HCT116 (cell line): ENCODE measurements around the gene KDM7A. TPM values are rescaled to one million over a fixed set of nuclear protein-coding genes. Genes with fewer than 3 reads are reported as not detected.

ENCODE experiments used
- ATAC-seq: fragments of 200-7000 bp; cut with Tn5 transposase; 2 replicates; pipeline ENCODE4 v1.9.1; 2020; ENCODE audit warnings: mild to moderate bottlenecking, moderate library complexity
- BruUV-seq: library from RNA; stranded (reverse); fragments of 400-500 nt; replicated peaks from 2 replicates; lab custom pipeline; 2021; lab: Mats Ljungman, UMichigan
- CTCF ChIA-PET: fragments of 300-600 bp; sonication (Branson Sonifier 250); formaldehyde crosslinking; loops from one replicate; lab custom pipeline; 2021; ENCODE audit warnings: antibody characterized with exemption; lab: Charles Lee
- POLR2A ChIA-PET: fragments of 300-600, 350-600 bp; sonication (Branson Sonifier 250); formaldehyde crosslinking; loops from one replicate; lab custom pipeline; 2021; ENCODE audit warnings: antibody characterized with exemption; lab: Charles Lee
- RAD21 ChIA-PET, 2 experiments: fragments of 300-600 bp; sonication (Branson Sonifier 250); formaldehyde crosslinking; loops; one replicate each; lab custom pipeline; 2023; ENCODE audit warnings: low total read pairs in 2 of 2; ENCODE audit not compliant: uncharacterized antibody in 2 of 2, unreplicated experiment in 2 of 2, low non-redundant PET in 1 of 2; lab: Charles Lee
- DNase-seq: peaks from one replicate; pipeline ENCODE4 v3.0.0-alpha.2; 2010; ENCODE audit warnings: low read depth, low spot score
- H2AFZ ChIP-seq: fragments of 200-600 bp; shearing (Covaris generic), sonication (generic); 2 replicates; pipeline ENCODE4 v1.6.1; 2017; ENCODE audit warnings: low read depth, mixed run types, mixed read lengths, antibody characterized with exemption, low read length; ENCODE audit not compliant: poor library complexity, severe bottlenecking
- H3K27ac ChIP-seq: 2 replicates; pipeline ENCODE4 v1.5.1; 2012; ENCODE audit warnings: low read depth, low read length
- H3K27me3 ChIP-seq: fragments of 200-600 bp; sonication (generic); 2 replicates; pipeline ENCODE4 v1.6.1; 2016; ENCODE audit warnings: mixed run types, low read length, mixed read lengths; ENCODE audit not compliant: insufficient read depth
- H3K36me3 ChIP-seq, 2 experiments: fragments of 200-500 bp in 1 of 2; fragments of 200-600 bp in 1 of 2; sonication (Bioruptor generic) in 1 of 2; sonication (generic) in 1 of 2; 2 replicates each; pipeline versions ENCODE4 v1.5.1 to v1.6.1; 2014 to 2016; ENCODE audit warnings: low read length in 2 of 2, inconsistent platforms in 1 of 2, mixed read lengths in 1 of 2, mixed run types in 1 of 2; ENCODE audit not compliant: insufficient read depth in 2 of 2, control insufficient read depth in 1 of 2
- H3K4me1 ChIP-seq, 2 experiments: fragments of 200-600 bp in 1 of 2; sonication (generic) in 1 of 2; 2 replicates each; pipeline versions ENCODE4 v1.5.1 to v1.6.1; 2012 to 2017; ENCODE audit warnings: low read length in 2 of 2, inconsistent platforms in 1 of 2, mild to moderate bottlenecking in 1 of 2, mixed read lengths in 1 of 2, mixed run types in 1 of 2, moderate library complexity in 1 of 2; ENCODE audit not compliant: insufficient read depth in 2 of 2, control insufficient read depth in 1 of 2
- H3K4me2 ChIP-seq: fragments of 200-600 bp; sonication (generic); 2 replicates; pipeline ENCODE4 v1.6.1; 2017; ENCODE audit warnings: mixed run types, low read length, mixed read lengths
- H3K4me3 ChIP-seq, 2 experiments: fragments of 200-600 bp in 1 of 2; sonication (generic) in 1 of 2; replicated peaks in 1 of 2; 2 replicates each; pipeline ENCODE4 v1.5.1; 2011 to 2016; ENCODE audit warnings: low read length in 2 of 2, control low read depth in 1 of 2, low read depth in 1 of 2, mild to moderate bottlenecking in 1 of 2, mixed read lengths in 1 of 2, mixed run types in 1 of 2
- H3K79me2 ChIP-seq: fragments of 200-600 bp; sonication (generic); 2 replicates; pipeline ENCODE4 v1.6.1; 2017; ENCODE audit warnings: mild to moderate bottlenecking, mixed run types, low read length, moderate library complexity, mixed read lengths; ENCODE audit not compliant: insufficient read depth
- H3K9ac ChIP-seq: fragments of 200-600 bp; sonication (generic); 2 replicates; pipeline ENCODE4 v1.6.1; 2016; ENCODE audit warnings: low read length, mixed read lengths
- H3K9me2 ChIP-seq: fragments of 200-600 bp; sonication (generic), shearing (Covaris generic); 2 replicates; pipeline ENCODE4 v1.6.1; 2017; ENCODE audit warnings: mixed run types, mild to moderate bottlenecking, moderate library complexity; ENCODE audit not compliant: insufficient read depth
- H3K9me3 ChIP-seq, 2 experiments: fragments of 200-500 bp in 1 of 2; fragments of 200-600 bp in 1 of 2; sonication (Bioruptor generic) in 1 of 2; sonication (generic) in 1 of 2; 2 replicates each; pipeline ENCODE4 v1.6.1; 2014 to 2017; ENCODE audit warnings: low read length in 2 of 2, mixed read lengths in 2 of 2, inconsistent platforms in 1 of 2, low read depth in 1 of 2, mild to moderate bottlenecking in 1 of 2, mixed run types in 1 of 2, moderate library complexity in 1 of 2; ENCODE audit not compliant: control insufficient read depth in 1 of 2, insufficient read depth in 1 of 2
- H4K20me1 ChIP-seq: fragments of 200-600 bp; sonication (generic), shearing (Covaris generic); 2 replicates; pipeline ENCODE4 v1.6.1; 2017; ENCODE audit warnings: mixed run types, mild to moderate bottlenecking, moderate library complexity; ENCODE audit not compliant: insufficient read depth
- EGR1 ChIP-seq: IDR thresholded peaks from 2 replicates; pipeline ENCODE4 v1.6.1; 2012; ENCODE audit warnings: low read depth
- EZH2phosphoT487 ChIP-seq: fragments of 200-600 bp; IDR thresholded peaks from 2 replicates; pipeline ENCODE4 v1.6.1; 2018; ENCODE audit warnings: antibody characterized with exemption, borderline replicate concordance
- POLR2A ChIP-seq: IDR thresholded peaks from 2 replicates; pipeline ENCODE4 v1.7.0; 2011; ENCODE audit warnings: borderline replicate concordance; ENCODE audit not compliant: insufficient read depth, insufficient read length; ENCODE audit errors: extremely low read depth
- SP1 ChIP-seq: IDR thresholded peaks from 2 replicates; pipeline ENCODE4 v1.6.1; 2012; ENCODE audit warnings: low read depth
- SRF ChIP-seq: IDR thresholded peaks from 2 replicates; pipeline ENCODE4 v1.6.1; 2012; ENCODE audit warnings: low read depth
- TCF7L2 ChIP-seq: IDR thresholded peaks from 2 replicates; pipeline ENCODE4 v1.7.0; 2011; ENCODE audit warnings: borderline replicate concordance, inconsistent platforms; ENCODE audit not compliant: insufficient read depth, insufficient read length; ENCODE audit errors: extremely low read depth
- ZFX ChIP-seq: fragments of 450-650 bp; IDR thresholded peaks from 2 replicates; pipeline ENCODE4 v1.6.1; 2017
- intact Hi-C: fragments of 100-400 bp; cut with micrococcal nuclease; formaldehyde crosslinking; loops from 2 replicates; pipeline ENCODE4 v1.10.0; 2022
- total RNA-seq: library from RNA; stranded (reverse); gene quantifications from one replicate; pipeline ENCODE4 v1.2.1, GENCODE V29; 2021; ENCODE audit not compliant: unreplicated experiment
- TF ChIP-seq, protein P1 (sequence below): IDR thresholded peaks from 2 replicates; pipeline ENCODE4 v1.6.1; 2011; ENCODE audit warnings: mild to moderate bottlenecking, low read length, moderate library complexity; ENCODE audit not compliant: insufficient replicate concordance; ENCODE audit errors: extremely low read depth
- TF ChIP-seq, protein P2 (sequence below), 3 experiments: fragments of 200-600 bp in 1 of 3; sonication (generic) in 1 of 3; IDR thresholded peaks in 2 of 3; conservative IDR thresholded peaks in 1 of 3; 2 replicates each; pipeline ENCODE4 v1.5.1; 2012 to 2017; ENCODE audit warnings: low read depth in 2 of 3, low read length in 2 of 3, antibody characterized with exemption in 1 of 3, borderline replicate concordance in 1 of 3, control low read depth in 1 of 3, mild to moderate bottlenecking in 1 of 3, mixed read lengths in 1 of 3, mixed run types in 1 of 3, moderate library complexity in 1 of 3; ENCODE audit not compliant: insufficient read depth in 1 of 3

The KDM7A gene
- total RNA-seq, 1 experiment from 2014 or later: 11.6 TPM

DNA sequence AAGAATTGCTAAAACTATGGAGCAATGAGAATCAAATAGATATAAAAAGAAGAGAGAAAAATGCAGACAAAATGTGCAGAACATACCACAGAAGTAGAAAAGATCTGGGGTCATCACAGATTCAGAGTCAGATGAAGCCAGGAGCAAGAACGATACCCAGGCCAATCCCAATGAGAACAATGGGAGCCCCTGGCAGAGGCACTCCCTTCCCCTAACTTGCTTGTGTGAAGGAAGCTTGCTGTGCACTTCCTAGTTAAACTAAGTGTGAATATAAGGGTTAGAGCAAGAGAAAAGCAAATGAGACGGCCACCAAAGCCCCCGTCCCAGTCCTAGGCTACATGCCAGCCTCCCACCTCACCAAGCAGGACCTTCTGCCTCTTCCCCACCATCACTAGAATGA, 126.7 kb downstream of the KDM7A start:
- no peak overlapping the region for H3K9ac ChIP-seq
- DNase-seq (no peak), ATAC-seq (no peak)
- H3K4me2 ChIP-seq: no peak overlapping the region
- peaks cover 0 to 3% of the 10 kb centered on the region in 2 experiments; a peak in 1 of 4 replicates for H3K36me3 ChIP-seq
- H3K79me2 ChIP-seq: no peaks in the 10 kb centered on the region
- H3K27ac ChIP-seq: no peak overlapping the region
- ChIA-PET CTCF (no interaction called here), RAD21 (no interaction called here), POLR2A (no interaction called here)
- no peaks in the 10 kb centered on the region for H4K20me1 ChIP-seq
- TF ChIP-seq EGR1 (no peak), EZH2phosphoT487 (no peak), TCF7L2 (no peak), SP1 (no peak), ZFX (no peak), POLR2A (no peak), SRF (no peak)
- TF ChIP-seq, protein P1, sequence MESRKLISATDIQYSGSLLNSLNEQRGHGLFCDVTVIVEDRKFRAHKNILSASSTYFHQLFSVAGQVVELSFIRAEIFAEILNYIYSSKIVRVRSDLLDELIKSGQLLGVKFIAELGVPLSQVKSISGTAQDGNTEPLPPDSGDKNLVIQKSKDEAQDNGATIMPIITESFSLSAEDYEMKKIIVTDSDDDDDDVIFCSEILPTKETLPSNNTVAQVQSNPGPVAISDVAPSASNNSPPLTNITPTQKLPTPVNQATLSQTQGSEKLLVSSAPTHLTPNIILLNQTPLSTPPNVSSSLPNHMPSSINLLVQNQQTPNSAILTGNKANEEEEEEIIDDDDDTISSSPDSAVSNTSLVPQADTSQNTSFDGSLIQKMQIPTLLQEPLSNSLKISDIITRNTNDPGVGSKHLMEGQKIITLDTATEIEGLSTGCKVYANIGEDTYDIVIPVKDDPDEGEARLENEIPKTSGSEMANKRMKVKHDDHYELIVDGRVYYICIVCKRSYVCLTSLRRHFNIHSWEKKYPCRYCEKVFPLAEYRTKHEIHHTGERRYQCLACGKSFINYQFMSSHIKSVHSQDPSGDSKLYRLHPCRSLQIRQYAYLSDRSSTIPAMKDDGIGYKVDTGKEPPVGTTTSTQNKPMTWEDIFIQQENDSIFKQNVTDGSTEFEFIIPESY: no peak
- TF ChIP-seq, protein P2, sequence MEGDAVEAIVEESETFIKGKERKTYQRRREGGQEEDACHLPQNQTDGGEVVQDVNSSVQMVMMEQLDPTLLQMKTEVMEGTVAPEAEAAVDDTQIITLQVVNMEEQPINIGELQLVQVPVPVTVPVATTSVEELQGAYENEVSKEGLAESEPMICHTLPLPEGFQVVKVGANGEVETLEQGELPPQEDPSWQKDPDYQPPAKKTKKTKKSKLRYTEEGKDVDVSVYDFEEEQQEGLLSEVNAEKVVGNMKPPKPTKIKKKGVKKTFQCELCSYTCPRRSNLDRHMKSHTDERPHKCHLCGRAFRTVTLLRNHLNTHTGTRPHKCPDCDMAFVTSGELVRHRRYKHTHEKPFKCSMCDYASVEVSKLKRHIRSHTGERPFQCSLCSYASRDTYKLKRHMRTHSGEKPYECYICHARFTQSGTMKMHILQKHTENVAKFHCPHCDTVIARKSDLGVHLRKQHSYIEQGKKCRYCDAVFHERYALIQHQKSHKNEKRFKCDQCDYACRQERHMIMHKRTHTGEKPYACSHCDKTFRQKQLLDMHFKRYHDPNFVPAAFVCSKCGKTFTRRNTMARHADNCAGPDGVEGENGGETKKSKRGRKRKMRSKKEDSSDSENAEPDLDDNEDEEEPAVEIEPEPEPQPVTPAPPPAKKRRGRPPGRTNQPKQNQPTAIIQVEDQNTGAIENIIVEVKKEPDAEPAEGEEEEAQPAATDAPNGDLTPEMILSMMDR (IDR thresholded peaks at IDR 0.05 in 2 of 3, conservative IDR thresholded peaks at IDR 0.05 in 1 of 3; ENCODE audit: borderline replicate concordance in 1 of 3, insufficient read depth in 1 of 3, low read depth in 2 of 3, low read length in 2 of 3): no peak
- no peaks in the 10 kb centered on the region for H3K4me1 ChIP-seq
- intact Hi-C loops: no loop called here
- no peak overlapping the region for H3K4me3 ChIP-seq
- H3K9me2 ChIP-seq: no peaks in the 10 kb centered on the region
- no peaks in the 10 kb centered on the region for H3K9me3 ChIP-seq
- H3K27me3 ChIP-seq: no peaks in the 10 kb centered on the region
- no peak overlapping the region for H2AFZ ChIP-seq
- no TSS peak for BruUV-seq
